ENCODE results near the gene KIAA0040. TPM values are rescaled to one million over a fixed set of nuclear protein-coding genes. Genes with fewer than 3 reads are reported as not detected.
A peak's percentile ranks its signal among the peaks of the same experiment; 100 is the strongest.

The KIAA0040 gene
- total RNA-seq, 6 experiments from 2014 or later, result 4.6 to 13.5 (median 5.3) TPM

GRCh38 chr1:175206687-175207086 lies 14.1 kb upstream of the KIAA0040 start:
- TF ChIP-seq CTCF (IDR thresholded peaks at IDR 0.05) (no peak), POLR2A (IDR thresholded peaks at IDR 0.05) (no peak)
- H3K4me3 ChIP-seq, result no peak overlapping the region
- H3K4me1 ChIP-seq, result peaks cover 0 to 13% (median 7%) of the 10 kb centered on the region in 4 donors
- DNase-seq (no peak), ATAC-seq (peak in 1 of 4 donors; percentile 23)
- no peak overlapping the region for H3K27ac ChIP-seq
- intact Hi-C loops (cut with DNase I), result no loop called here
- H3K9me3 ChIP-seq, result no peaks in the 10 kb centered on the region
- H3K36me3 ChIP-seq, result no peaks in the 10 kb centered on the region
- no peaks in the 10 kb centered on the region for H3K27me3 ChIP-seq

GRCh38 chr1:175204330-175204729 lies 11.8 kb upstream of the KIAA0040 start:
- Histone ChIP-seq H3K4me3 (no peak overlapping the region), H3K36me3 (no peaks in the 10 kb centered on the region), H3K27ac (no peak overlapping the region), H3K9me3 (no peaks in the 10 kb centered on the region), H3K27me3 (no peaks in the 10 kb centered on the region), H3K4me1 (peaks cover 0 to 10% (median 6%) of the 10 kb centered on the region in 4 donors)
- intact Hi-C loops (cut with DNase I), result no loop called here
- WGBS (ENCODE audit: insufficient coverage, low coverage, low lambda C conversion rate, missing lambda C conversion rate), result 71% methylated on average over 2 of the region's 2 CpGs
- no peak for TF ChIP-seq POLR2A (IDR thresholded peaks at IDR 0.05)
- TF ChIP-seq CTCF (IDR thresholded peaks at IDR 0.05), result no peak
- ATAC-seq (no peak), DNase-seq (no peak)

GRCh38 chr1:175203570-175204068 lies 11.0 kb upstream of the KIAA0040 start:
- no peak for ATAC-seq
- intact Hi-C loops (cut with DNase I), result no loop called here
- 90% methylated on average over 4 of the region's 5 CpGs for WGBS (ENCODE audit: insufficient coverage, low coverage, low lambda C conversion rate, missing lambda C conversion rate)
- Histone ChIP-seq H3K4me3 (no peak overlapping the region), H3K27ac (no peak overlapping the region), H3K9me3 (no peaks in the 10 kb centered on the region), H3K36me3 (no peaks in the 10 kb centered on the region), H3K4me1 (peaks cover 0 to 3% (median 1%) of the 10 kb centered on the region in 4 donors), H3K27me3 (no peaks in the 10 kb centered on the region)
- TF ChIP-seq CTCF (IDR thresholded peaks at IDR 0.05) (no peak), POLR2A (IDR thresholded peaks at IDR 0.05) (no peak)
- DNase-seq, result no peak

GRCh38 chr1:175200678-175201521 lies 8.3 kb upstream of the KIAA0040 start:
- ATAC-seq (peak; percentile 51 to 74 (median 61)), DNase-seq (no peak)
- H3K9me3 ChIP-seq, result no peaks in the 10 kb centered on the region
- H3K27ac ChIP-seq, result peak overlapping the region; percentile 49 to 62 (median 56)
- H3K4me1 ChIP-seq, result no peaks in the 10 kb centered on the region
- no peak overlapping the region for H3K4me3 ChIP-seq
- H3K36me3 ChIP-seq, result no peaks in the 10 kb centered on the region
- no peaks in the 10 kb centered on the region for H3K27me3 ChIP-seq
- intact Hi-C loops (cut with DNase I), result no loop called here
- WGBS (ENCODE audit: insufficient coverage, low coverage, low lambda C conversion rate, missing lambda C conversion rate), result 48% methylated on average over 7 of the region's 7 CpGs
- TF ChIP-seq POLR2A (IDR thresholded peaks at IDR 0.05) (no peak), CTCF (IDR thresholded peaks at IDR 0.05) (no peak)
